Transverse colon (tissue), 4 donors: ENCODE results near the gene SDK1. TPM values are rescaled to one million over a fixed set of nuclear protein-coding genes. Genes with fewer than 3 reads are reported as not detected.

Experiments
- DNase-seq: peaks from one replicate; pipeline ENCODE4 v3.0.0-alpha.2; 2019
- H3K27ac ChIP-seq, 4 donors: fragments of 200-600 bp; sonication (generic); 2 replicates each; pipeline ENCODE4 v1.5.1; 2016 to 2018; ENCODE audit warnings: inconsistent platforms in 4 of 4
- H3K27me3 ChIP-seq: fragments of 200-600 bp; sonication (generic); 2 replicates; pipeline ENCODE4 v1.5.1; 2017; ENCODE audit warnings: inconsistent platforms
- H3K36me3 ChIP-seq, 4 donors: fragments of 200-600 bp; sonication (generic); 2 replicates each; pipeline ENCODE4 v1.5.1; 2017 to 2019; ENCODE audit warnings: inconsistent platforms in 4 of 4
- H3K4me1 ChIP-seq, 4 donors: fragments of 200-600 bp; sonication (generic); 2 replicates each; pipeline ENCODE4 v1.5.1; 2017 to 2020; ENCODE audit warnings: inconsistent platforms in 4 of 4
- H3K4me3 ChIP-seq, 4 donors: fragments of 200-600 bp; sonication (generic); 1 replicate in 1 of 4; 2 replicates in 3 of 4; pipeline versions ENCODE4 v1.5.1 to v1.6.1; 2017 to 2019; ENCODE audit warnings: inconsistent platforms in 4 of 4
- H3K9me3 ChIP-seq, 2 donors: fragments of 200-600 bp; sonication (generic); 2 replicates each; pipeline ENCODE4 v1.5.1; 2017 to 2019; ENCODE audit warnings: inconsistent platforms in 2 of 2
- CTCF ChIP-seq, 5 experiments: fragments of 200-600 bp in 3 of 5; fragments of 450-650 bp in 2 of 5; sonication (generic) in 3 of 5; IDR thresholded peaks; 1 replicate in 2 of 5; 2 replicates in 3 of 5; pipeline ENCODE4 v1.5.1; 2016 to 2017; ENCODE audit warnings: antibody characterized with exemption in 5 of 5, inconsistent platforms in 3 of 5, mild to moderate bottlenecking in 2 of 5, moderate library complexity in 1 of 5
- EP300 ChIP-seq: sonication (generic); formaldehyde crosslinking; IDR thresholded peaks from one replicate; pipeline ENCODE4 v1.6.1; 2017; ENCODE audit warnings: antibody characterized with exemption, low read depth
- POLR2A ChIP-seq: fragments of 450-650 bp; IDR thresholded peaks from one replicate; pipeline ENCODE4 v1.6.1; 2016; ENCODE audit warnings: antibody characterized with exemption, mild to moderate bottlenecking, moderate library complexity
- POLR2AphosphoS5 ChIP-seq, 3 donors: sonication (generic); formaldehyde crosslinking; IDR thresholded peaks; one replicate each; pipeline ENCODE4 v1.6.1; 2016; ENCODE audit warnings: antibody characterized with exemption in 3 of 3
- WGBS, 2 donors: methylation state at CpG; one replicate each; pipeline ENCODE4 v1.1.5; 2018; ENCODE audit warnings: low coverage in 1 of 2; 5-methylcytosine and 5-hydroxymethylcytosine counted together
- in situ Hi-C, 4 donors: fragments of 200-750 bp; cut with MboI; loops; one replicate each; pipeline versions ENCODE4 v1.15.0 to v1.15.1; 2017; ENCODE audit warnings: low sequenced_read_pairs in 3 of 4, low pct_ligation_motif_present in 1 of 4, low pct_unique_long_range_greater_than_20kb in 1 of 4
- intact Hi-C: fragments of 100-400 bp; cut with DNase I; formaldehyde crosslinking; loops from one replicate; pipeline ENCODE4 v1.15.1; 2023; ENCODE audit warnings: low total_unique reads
- total RNA-seq, 4 donors: library from RNA; depleted of rRNA; stranded (reverse); fragments of >200 nt; gene quantifications; one replicate each; pipeline ENCODE4 v1.1.0, GENCODE V29; 2016

SDK1 gene
- total RNA-seq, 4 donors from 2014 or later: 4.0 to 8.6 (median 5.4) TPM

GRCh38 chr7:4179688-4180380 is 878.8 kb downstream of the SDK1 start:
- 92% methylated on average over 24 of the region's 24 CpGs; no CpG with 5 or more reads in 1 of the 2 donors for WGBS, 2 donors
- TF ChIP-seq EP300 (no peak), POLR2AphosphoS5 (IDR thresholded peaks at IDR 0.05) (no peak), CTCF (IDR thresholded peaks at IDR 0.05) (no peak), POLR2A (no peak)
- Histone ChIP-seq H3K36me3 (no peaks in the 10 kb centered on the region), H3K4me1 (no peaks in the 10 kb centered on the region), H3K27me3 (no peaks in the 10 kb centered on the region), H3K9me3 (no peaks in the 10 kb centered on the region), H3K27ac (no peak overlapping the region), H3K4me3 (no peak overlapping the region)
- DNase-seq: no peak
- in situ Hi-C loops: no loop called here
- intact Hi-C loops: no loop called here

GRCh38 chr7:4181446-4181845 is 880.4 kb downstream of the SDK1 start:
- no peaks in the 10 kb centered on the region for H3K9me3 ChIP-seq
- H3K4me1 ChIP-seq: peaks cover 0 to 16% (median 5%) of the 10 kb centered on the region in 4 donors
- H3K36me3 ChIP-seq: no peaks in the 10 kb centered on the region
- in situ Hi-C loops (no loop called here), intact Hi-C loops (no loop called here)
- no peak overlapping the region for H3K4me3 ChIP-seq
- no peak overlapping the region for H3K27ac ChIP-seq
- TF ChIP-seq POLR2A: no peak
- no peak for TF ChIP-seq EP300
- no peak for TF ChIP-seq CTCF (IDR thresholded peaks at IDR 0.05)
- no peak for TF ChIP-seq POLR2AphosphoS5 (IDR thresholded peaks at IDR 0.05)
- no peak for DNase-seq
- WGBS, 2 donors: 83% methylated on average over 7 of the region's 7 CpGs; no CpG with 5 or more reads in 1 of the 2 donors
- H3K27me3 ChIP-seq: no peaks in the 10 kb centered on the region

- no peak for TF ChIP-seq CTCF (IDR thresholded peaks at IDR 0.05)
- no peak for TF ChIP-seq POLR2A
- no peak for TF ChIP-seq POLR2AphosphoS5 (IDR thresholded peaks at IDR 0.05)
- TF ChIP-seq EP300: no peak
- in situ Hi-C loops: no loop called here
- intact Hi-C loops: no loop called here
- Histone ChIP-seq H3K36me3 (no peaks in the 10 kb centered on the region), H3K4me3 (no peak overlapping the region), H3K27ac (no peak overlapping the region), H3K4me1 (peaks cover 0 to 16% (median 5%) of the 10 kb centered on the region in 4 donors), H3K27me3 (no peaks in the 10 kb centered on the region), H3K9me3 (no peaks in the 10 kb centered on the region)
- no peak for DNase-seq
- 76 to 93% methylated on average over 3 to 10 of the region's 10 CpGs for WGBS, 2 donors
These were observed 881.7 kb downstream of the SDK1 start for GRCh38 chr7:4182605-4183300.

- WGBS, 2 donors: 83% methylated on average over 4 of the region's 4 CpGs; no CpG with 5 or more reads in 1 of the 2 donors
- intact Hi-C loops (no loop called here), in situ Hi-C loops (no loop called here)
- H3K27me3 ChIP-seq: no peaks in the 10 kb centered on the region
- DNase-seq: no peak
- no peaks in the 10 kb centered on the region for H3K36me3 ChIP-seq
- peaks cover 4 to 33% (median 10%) of the 10 kb centered on the region in 4 donors for H3K4me1 ChIP-seq
- no peaks in the 10 kb centered on the region for H3K9me3 ChIP-seq
- no peak overlapping the region for H3K4me3 ChIP-seq
- TF ChIP-seq POLR2A: no peak
- no peak for TF ChIP-seq EP300
- no peak for TF ChIP-seq CTCF (IDR thresholded peaks at IDR 0.05)
- TF ChIP-seq POLR2AphosphoS5 (IDR thresholded peaks at IDR 0.05): no peak
- H3K27ac ChIP-seq: peak overlapping the region in 1 of 4 donors; percentile 68
These were observed 883.6 kb downstream of the SDK1 start for GRCh38 chr7:4184653-4185052.
